Prostate gland (tissue), 2 donors: Measurements from ENCODE around the gene ECE2.

Experiments used
- CTCF ChIP-seq, 4 experiments: fragments of 200-600 bp in 2 of 4; fragments of 450-650 bp in 2 of 4; sonication (generic) in 2 of 4; IDR thresholded peaks; 1 replicate in 3 of 4; 2 replicates in 1 of 4; pipeline ENCODE4 v1.5.1; 2016 to 2019; ENCODE audit warnings: antibody characterized with exemption in 4 of 4, mild to moderate bottlenecking in 2 of 4, moderate library complexity in 2 of 4
- POLR2AphosphoS5 ChIP-seq: sonication (generic); formaldehyde crosslinking; IDR thresholded peaks from one replicate; pipeline ENCODE4 v1.6.1; 2017; ENCODE audit warnings: antibody characterized with exemption

DNA sequence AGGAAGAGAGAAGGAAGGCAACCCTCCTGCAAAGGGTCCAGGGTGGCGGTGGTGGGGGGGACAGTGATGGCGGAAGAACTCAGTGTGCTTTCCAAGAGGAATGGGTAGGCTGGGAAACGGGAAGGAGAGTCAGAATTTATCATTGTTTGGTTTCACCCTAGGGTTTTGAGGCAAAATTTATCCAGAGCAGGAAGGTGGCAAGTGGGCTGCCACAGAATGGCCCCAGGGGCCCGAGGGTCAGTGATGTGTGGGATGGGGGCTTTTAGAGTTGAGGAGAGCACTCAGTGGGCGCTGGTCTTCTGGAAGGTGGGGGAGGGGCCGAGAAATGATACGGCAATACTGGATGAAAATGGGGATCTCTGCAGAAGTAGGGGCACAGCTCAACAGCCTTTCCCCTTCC, 62.2 kb downstream of the ECE2 start:
- TF ChIP-seq CTCF (IDR thresholded peaks at IDR 0.05) (no peak), POLR2AphosphoS5 (no peak)
